K562 (cell line): Measurements from ENCODE around the gene SDHAF1. TPM values are rescaled to one million over a fixed set of nuclear protein-coding genes. Genes with fewer than 3 reads are reported as not detected.

Experiments used
- ATAC-seq: fragments of 200-7000 bp; cut with Tn5 transposase; 3 replicates; pipeline ENCODE4 v1.9.1; 2020; ENCODE audit warnings: moderate library complexity
- BruUV-seq: library from RNA; stranded (reverse); fragments of 400-500 nt; replicated peaks from 2 replicates; lab custom pipeline; 2021; lab: Mats Ljungman, UMichigan
- CTCF ChIA-PET: fragments of 300-600 bp; formaldehyde crosslinking; extraction: SDS; loops from one replicate; lab custom pipeline; 2021; ENCODE audit warnings: low intra/inter-chr PET ratio; lab: Yijun Ruan, JAX
- POLR2A ChIA-PET: fragments of 300-600, 350-650 bp; sonication (Branson Sonifier 250); formaldehyde crosslinking; extraction: SDS; loops from one replicate; lab custom pipeline; 2021; ENCODE audit warnings: antibody characterized with exemption, inconsistent platforms; lab: Yijun Ruan, JAX
- DNase-seq, 4 experiments: peaks; one replicate each; pipeline versions ENCODE4 v3.0.0 to v3.0.0-alpha.2; 2011 to 2018; ENCODE audit warnings: low spot score in 3 of 4, mixed read lengths in 3 of 4; ENCODE audit errors: extremely low read depth in 1 of 4
- FAIRE-seq: peaks from 2 replicates; lab custom pipeline; 2011; peaks lifted over from hg19 to GRCh38; lab: Jason Lieb, UNC
- H2AFZ ChIP-seq: 2 replicates; pipeline ENCODE4 v1.6.0; 2011; ENCODE audit warnings: low read depth, low read length, control low read depth, inconsistent platforms
- H3K27ac ChIP-seq: fragments of 200-600 bp; 3 replicates; pipeline ENCODE4 v1.8.0; 2011; ENCODE audit warnings: low read depth, mild to moderate bottlenecking, control low read depth, inconsistent platforms, low read length, moderate library complexity, mixed read lengths; ENCODE audit errors: extremely low read depth
- H3K27me3 ChIP-seq, 2 experiments: fragments of 300-600 bp in 1 of 2; 2 replicates in 1 of 2; 3 replicates in 1 of 2; pipeline versions ENCODE4 v1.6.0 to v1.8.0; 2011; ENCODE audit warnings: inconsistent platforms in 2 of 2, low read length in 2 of 2, mild to moderate bottlenecking in 1 of 2, mixed read lengths in 1 of 2, moderate library complexity in 1 of 2; ENCODE audit not compliant: control insufficient read depth in 2 of 2, insufficient read depth in 2 of 2
- H3K36me3 ChIP-seq: fragments of 300-600 bp; 3 replicates; pipeline ENCODE4 v1.8.0; 2011; ENCODE audit warnings: mild to moderate bottlenecking, low read length, inconsistent platforms; ENCODE audit not compliant: control insufficient read depth, insufficient read depth
- H3K4me1 ChIP-seq, 2 experiments: fragments of 200-600 bp in 1 of 2; replicated peaks in 1 of 2; 2 replicates in 1 of 2; 3 replicates in 1 of 2; pipeline versions ENCODE4 v1.5.1 to v1.8.0; 2011; ENCODE audit warnings: inconsistent platforms in 2 of 2, low read length in 2 of 2, mild to moderate bottlenecking in 1 of 2, mixed read lengths in 1 of 2, moderate library complexity in 1 of 2; ENCODE audit not compliant: control insufficient read depth in 2 of 2, insufficient read depth in 2 of 2
- H3K4me2 ChIP-seq: 2 replicates; pipeline ENCODE4 v1.6.1; 2011; ENCODE audit warnings: low read length, control low read depth, inconsistent platforms, mixed read lengths; ENCODE audit not compliant: insufficient read depth
- H3K4me3 ChIP-seq: fragments of 200-600 bp; sonication (generic), shearing (Covaris generic); 2 replicates; pipeline ENCODE4 v1.5.1; 2016; ENCODE audit warnings: control low read depth, inconsistent platforms
- H3K79me2 ChIP-seq: fragments of 200-600 bp; 3 replicates; pipeline ENCODE4 v1.8.0; 2011; ENCODE audit warnings: low read length, inconsistent platforms; ENCODE audit not compliant: control insufficient read depth, insufficient read depth
- H3K9ac ChIP-seq, 2 experiments: 2 replicates each; pipeline versions ENCODE4 v1.6.0 to v1.6.1; 2011; ENCODE audit warnings: low read depth in 2 of 2, low read length in 2 of 2, control low read depth in 1 of 2, inconsistent platforms in 1 of 2, mild to moderate bottlenecking in 1 of 2, mixed read lengths in 1 of 2; ENCODE audit not compliant: insufficient read depth in 1 of 2
- H3K9me1 ChIP-seq: one replicate; pipeline ENCODE4 v1.6.0; 2011; ENCODE audit warnings: inconsistent platforms, mild to moderate bottlenecking, low read length, moderate library complexity; ENCODE audit not compliant: control insufficient read depth, insufficient read depth
- H3K9me3 ChIP-seq: replicated peaks from 2 replicates; pipeline ENCODE4 v1.5.1; 2011; ENCODE audit warnings: low read depth, low read length, inconsistent platforms; ENCODE audit not compliant: control insufficient read depth, insufficient read depth
- H4K20me1 ChIP-seq: replicated peaks from 2 replicates; pipeline ENCODE4 v1.6.1; 2011; ENCODE audit warnings: low read length, inconsistent platforms, mixed read lengths; ENCODE audit not compliant: control insufficient read depth, insufficient read depth
- CBFA2T2 ChIP-seq: fragments of 450-650 bp; conservative IDR thresholded peaks from 2 replicates; pipeline ENCODE4 v1.6.1; 2017; ENCODE audit warnings: mild to moderate bottlenecking
- GATAD2B ChIP-seq: fragments of 450-650 bp; IDR thresholded peaks from 2 replicates; pipeline ENCODE4 v1.6.1; 2017; ENCODE audit warnings: mild to moderate bottlenecking, borderline replicate concordance
- HDAC1 ChIP-seq, 2 experiments: fragments of 450-650 bp; IDR thresholded peaks; 2 replicates each; pipeline ENCODE4 v1.6.1; 2016 to 2017; ENCODE audit warnings: inconsistent platforms in 1 of 2, mild to moderate bottlenecking in 1 of 2, moderate library complexity in 1 of 2
- HMG20A ChIP-seq: fragments of 450-650 bp; formaldehyde crosslinking; conservative IDR thresholded peaks from 2 replicates; pipeline ENCODE4 v1.4.0; 2020; ENCODE audit warnings: mild to moderate bottlenecking, mixed read lengths
- HNRNPLL ChIP-seq: fragments of 200-400 bp; formaldehyde crosslinking; IDR thresholded peaks from 2 replicates; pipeline ENCODE4 v1.6.1; 2017; ENCODE audit warnings: low read length, low read depth, mild to moderate bottlenecking; ENCODE audit not compliant: poor library complexity, severe bottlenecking
- MYC ChIP-seq, 2 experiments: fragments of 250-450 bp in 1 of 2; sonication (Bioruptor Pico) in 1 of 2; IDR thresholded peaks; 2 replicates each; pipeline versions ENCODE4 v1.5.1 to v1.6.1; 2012 to 2021; ENCODE audit warnings: low read depth in 2 of 2, borderline replicate concordance in 1 of 2, improper control_type of control experiment in 1 of 2, low read length in 1 of 2, mild to moderate bottlenecking in 1 of 2, moderate library complexity in 1 of 2
- NCOA2 ChIP-seq, 2 experiments: fragments of 450-650 bp; IDR thresholded peaks; 2 replicates each; pipeline ENCODE4 v1.6.1; 2018; ENCODE audit warnings: mild to moderate bottlenecking in 2 of 2, moderate library complexity in 1 of 2; ENCODE audit not compliant: partially characterized antibody in 2 of 2
- SNIP1 ChIP-seq: fragments of 450-650 bp; IDR thresholded peaks from 2 replicates; pipeline ENCODE4 v1.7.1; 2017; ENCODE audit warnings: low read depth, mild to moderate bottlenecking
- SREBF2 ChIP-seq: sonication (generic); formaldehyde crosslinking; IDR thresholded peaks from 2 replicates; pipeline ENCODE4 v1.4.0; 2020; ENCODE audit warnings: mild to moderate bottlenecking, missing genetic modification reagents
- STAT5B ChIP-seq: fragments of 250-450 bp; sonication (Bioruptor Pico); IDR thresholded peaks from 2 replicates; pipeline ENCODE4 v1.8.0; 2021; ENCODE audit warnings: mild to moderate bottlenecking, inconsistent platforms
- TEAD2 ChIP-seq: fragments of 450-650 bp; IDR thresholded peaks from 2 replicates; pipeline ENCODE4 v1.6.1; 2016; ENCODE audit warnings: missing genetic modification characterization, control low read depth, missing compliant biosample characterization
- ZNF23 ChIP-seq: fragments of 250-450 bp; sonication (Bioruptor Pico); IDR thresholded peaks from 2 replicates; pipeline ENCODE4 v1.4.0; 2020; ENCODE audit warnings: mild to moderate bottlenecking
- ZNF766 ChIP-seq: fragments of 200-800 bp; sonication (Bioruptor generic); conservative IDR thresholded peaks from 2 replicates; pipeline ENCODE4 v1.6.1; 2016; ENCODE audit warnings: missing genetic modification characterization, missing compliant biosample characterization
- WGBS: fragments of 100-300 bp; shearing (Covaris generic); methylation state at CpG from one replicate; pipeline ENCODE4 v1.1.6; 2016; ENCODE audit warnings: low coverage, mixed read lengths; ENCODE audit not compliant: insufficient coverage; ENCODE audit errors: missing lambda C conversion rate; 5-methylcytosine and 5-hydroxymethylcytosine counted together
- in situ Hi-C: fragments of 300-500 bp; cut with MboI; formaldehyde crosslinking; loops from 4 replicates; pipeline ENCODE4 v1.15.0; 2018; ENCODE audit warnings: inconsistent platforms, mixed read lengths
- intact Hi-C: fragments of 100-400 bp; cut with micrococcal nuclease; formaldehyde crosslinking; loops from 2 replicates; pipeline ENCODE4 v1.14.2; 2022
- polyA plus RNA-seq, 8 experiments: library from polyadenylated mRNA; depleted of rRNA in 4 of 8; stranded (reverse) in 5 of 8; unstranded in 3 of 8; fragments of >200 nt; fragmentation: Nextera tagmentation in 2 of 8; fragmentation: Illumina TruSeq in 1 of 8; extraction: Ambion mirVana in 2 of 8; extraction: Trizol in 1 of 8; gene quantifications; 2 replicates each; pipeline versions ENCODE4 v1.2.1 to v1.2.3, GENCODE V29; 2011 to 2014; ENCODE audit warnings: inconsistent platforms in 1 of 8, missing spikeins in 1 of 8
- total RNA-seq, 7 experiments: library from RNA; depleted of rRNA in 6 of 7; stranded (reverse); fragments of >200 nt in 6 of 7; fragmentation: Illumina TruSeq in 2 of 7; extraction: Trizol in 2 of 7; gene quantifications; 2 replicates each; pipeline versions ENCODE4 v1.2.1 to v1.2.3, GENCODE V29; 2011 to 2021; ENCODE audit warnings: low replicate concordance in 1 of 7
- TF ChIP-seq, protein P1 (sequence below): fragments of 250-450 bp; sonication (Bioruptor Pico); IDR thresholded peaks from 2 replicates; pipeline ENCODE4 v1.5.0; 2021
- TF ChIP-seq, protein P2 (sequence below): fragments of 450-650 bp; IDR thresholded peaks from 2 replicates; pipeline ENCODE4 v1.6.1; 2018; ENCODE audit not compliant: partially characterized antibody

The SDHAF1 gene
- total and polyA plus RNA-seq, 9 of the 15 experiments (the other 6 are each of a cell fraction or from before 2014, with no cell fraction given): 0.42 to 55.7 (median 18.8) TPM

DNA sequence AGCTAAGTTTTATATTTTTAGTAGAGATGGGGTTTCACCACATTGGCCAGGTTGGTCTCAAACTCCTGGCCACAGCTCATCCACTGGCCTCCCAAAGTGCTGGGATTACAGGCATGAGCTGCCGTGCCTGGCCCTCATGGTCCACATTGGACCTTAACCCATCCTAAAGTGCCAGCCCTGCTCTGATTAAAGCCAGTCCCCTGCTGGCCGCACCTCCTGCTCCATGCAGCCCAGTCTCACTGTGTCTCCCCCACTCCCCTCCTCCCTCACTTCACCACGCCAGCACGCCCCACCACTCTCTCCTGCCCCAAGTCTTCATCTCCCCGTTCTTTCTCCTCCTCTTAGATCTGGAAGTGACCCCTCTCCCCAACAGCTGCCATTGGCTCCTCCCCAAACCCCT lies 16.7 kb upstream of the SDHAF1 start:
- in situ Hi-C loops (no loop called here), intact Hi-C loops (no loop called here)
- Histone ChIP-seq H3K4me2 (no peak overlapping the region), H3K9me1 (no peaks in the 10 kb centered on the region), H2AFZ (no peak overlapping the region), H3K9me3 (no peaks in the 10 kb centered on the region), H3K79me2 (no peaks in the 10 kb centered on the region), H4K20me1 (0 out of 2 replicates have a peak, but pooled peaks cover 3% of the 10 kb centered on the region), H3K27me3 (peaks cover 13 to 51% of the 10 kb centered on the region in 2 experiments; a peak in 4 of 5 replicates), H3K36me3 (no peaks in the 10 kb centered on the region), H3K27ac (no peak overlapping the region), H3K9ac (no peak overlapping the region), H3K4me1 (peaks cover 0 to 8% of the 10 kb centered on the region in 2 experiments; a peak in 1 of 5 replicates), H3K4me3 (no peak overlapping the region)
- no TSS peak for BruUV-seq
- FAIRE-seq (no peak), DNase-seq (no peak), ATAC-seq (no peak)
- TF ChIP-seq, protein P1, sequence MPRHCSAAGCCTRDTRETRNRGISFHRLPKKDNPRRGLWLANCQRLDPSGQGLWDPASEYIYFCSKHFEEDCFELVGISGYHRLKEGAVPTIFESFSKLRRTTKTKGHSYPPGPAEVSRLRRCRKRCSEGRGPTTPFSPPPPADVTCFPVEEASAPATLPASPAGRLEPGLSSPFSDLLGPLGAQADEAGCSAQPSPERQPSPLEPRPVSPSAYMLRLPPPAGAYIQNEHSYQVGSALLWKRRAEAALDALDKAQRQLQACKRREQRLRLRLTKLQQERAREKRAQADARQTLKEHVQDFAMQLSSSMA (CRISPR knock-in tag): no peak
- TF ChIP-seq, protein P2, sequence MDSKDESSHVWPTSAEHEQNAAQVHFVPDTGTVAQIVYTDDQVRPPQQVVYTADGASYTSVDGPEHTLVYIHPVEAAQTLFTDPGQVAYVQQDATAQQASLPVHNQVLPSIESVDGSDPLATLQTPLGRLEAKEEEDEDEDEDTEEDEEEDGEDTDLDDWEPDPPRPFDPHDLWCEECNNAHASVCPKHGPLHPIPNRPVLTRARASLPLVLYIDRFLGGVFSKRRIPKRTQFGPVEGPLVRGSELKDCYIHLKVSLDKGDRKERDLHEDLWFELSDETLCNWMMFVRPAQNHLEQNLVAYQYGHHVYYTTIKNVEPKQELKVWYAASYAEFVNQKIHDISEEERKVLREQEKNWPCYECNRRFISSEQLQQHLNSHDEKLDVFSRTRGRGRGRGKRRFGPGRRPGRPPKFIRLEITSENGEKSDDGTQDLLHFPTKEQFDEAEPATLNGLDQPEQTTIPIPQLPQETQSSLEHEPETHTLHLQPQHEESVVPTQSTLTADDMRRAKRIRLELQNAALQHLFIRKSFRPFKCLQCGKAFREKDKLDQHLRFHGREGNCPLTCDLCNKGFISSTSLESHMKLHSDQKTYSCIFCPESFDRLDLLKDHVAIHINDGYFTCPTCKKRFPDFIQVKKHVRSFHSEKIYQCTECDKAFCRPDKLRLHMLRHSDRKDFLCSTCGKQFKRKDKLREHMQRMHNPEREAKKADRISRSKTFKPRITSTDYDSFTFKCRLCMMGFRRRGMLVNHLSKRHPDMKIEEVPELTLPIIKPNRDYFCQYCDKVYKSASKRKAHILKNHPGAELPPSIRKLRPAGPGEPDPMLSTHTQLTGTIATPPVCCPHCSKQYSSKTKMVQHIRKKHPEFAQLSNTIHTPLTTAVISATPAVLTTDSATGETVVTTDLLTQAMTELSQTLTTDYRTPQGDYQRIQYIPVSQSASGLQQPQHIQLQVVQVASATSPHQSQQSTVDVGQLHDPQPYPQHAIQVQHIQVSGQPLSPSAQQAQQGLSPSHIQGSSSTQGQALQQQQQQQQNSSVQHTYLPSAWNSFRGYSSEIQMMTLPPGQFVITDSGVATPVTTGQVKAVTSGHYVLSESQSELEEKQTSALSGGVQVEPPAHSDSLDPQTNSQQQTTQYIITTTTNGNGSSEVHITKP: no peak
- TF ChIP-seq TEAD2 (tag) (no peak), SREBF2 (CRISPR knock-in tag) (no peak), HDAC1 (IDR thresholded peaks at IDR 0.05) (no peak), HNRNPLL (no peak), HMG20A (CRISPR knock-in tag) (no peak), STAT5B (no peak), ZNF23 (CRISPR knock-in tag) (no peak), MYC (IDR thresholded peaks at IDR 0.05; ENCODE audit: low read depth, low read length) (no peak), MYC (CRISPR knock-in tag; IDR thresholded peaks at IDR 0.05; ENCODE audit: borderline replicate concordance, low read depth) (no peak), GATAD2B (no peak), NCOA2 (IDR thresholded peaks at IDR 0.05; ENCODE audit: partially characterized antibody in 2 of 2) (no peak), CBFA2T2 (no peak), ZNF766 (no peak), SNIP1 (no peak)
- POLR2A ChIA-PET: interaction anchor here (0.7 to 1.3 kb wide), 2 partner anchors 9 to 650 kb away, joined by 3 read pairs; no protein-coding TSS in a partner anchor
- 0% methylated on average over 5 of the region's 5 CpGs for WGBS
- CTCF ChIA-PET: no interaction called here
